ENCODE data around the gene SFXN5.
A peak's percentile ranks its signal among the peaks of the same experiment; 100 is the strongest.

The SFXN5 gene

GRCh38 chr2:73087311-73087710 is 15.8 kb upstream of the SFXN5 start:
- no peaks in the 10 kb centered on the region for H3K27me3 ChIP-seq
- H3K36me3 ChIP-seq: no peaks in the 10 kb centered on the region
- H3K4me3 ChIP-seq (ENCODE audit: low read depth, low read length): no peak overlapping the region
- H3K9me3 ChIP-seq: no peaks in the 10 kb centered on the region
- no peak for DNase-seq
- no peaks in the 10 kb centered on the region for H3K4me1 ChIP-seq
- TF ChIP-seq, protein P1, sequence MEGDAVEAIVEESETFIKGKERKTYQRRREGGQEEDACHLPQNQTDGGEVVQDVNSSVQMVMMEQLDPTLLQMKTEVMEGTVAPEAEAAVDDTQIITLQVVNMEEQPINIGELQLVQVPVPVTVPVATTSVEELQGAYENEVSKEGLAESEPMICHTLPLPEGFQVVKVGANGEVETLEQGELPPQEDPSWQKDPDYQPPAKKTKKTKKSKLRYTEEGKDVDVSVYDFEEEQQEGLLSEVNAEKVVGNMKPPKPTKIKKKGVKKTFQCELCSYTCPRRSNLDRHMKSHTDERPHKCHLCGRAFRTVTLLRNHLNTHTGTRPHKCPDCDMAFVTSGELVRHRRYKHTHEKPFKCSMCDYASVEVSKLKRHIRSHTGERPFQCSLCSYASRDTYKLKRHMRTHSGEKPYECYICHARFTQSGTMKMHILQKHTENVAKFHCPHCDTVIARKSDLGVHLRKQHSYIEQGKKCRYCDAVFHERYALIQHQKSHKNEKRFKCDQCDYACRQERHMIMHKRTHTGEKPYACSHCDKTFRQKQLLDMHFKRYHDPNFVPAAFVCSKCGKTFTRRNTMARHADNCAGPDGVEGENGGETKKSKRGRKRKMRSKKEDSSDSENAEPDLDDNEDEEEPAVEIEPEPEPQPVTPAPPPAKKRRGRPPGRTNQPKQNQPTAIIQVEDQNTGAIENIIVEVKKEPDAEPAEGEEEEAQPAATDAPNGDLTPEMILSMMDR (IDR thresholded peaks at IDR 0.05; ENCODE audit: low read depth, low read length): no peak

DNA sequence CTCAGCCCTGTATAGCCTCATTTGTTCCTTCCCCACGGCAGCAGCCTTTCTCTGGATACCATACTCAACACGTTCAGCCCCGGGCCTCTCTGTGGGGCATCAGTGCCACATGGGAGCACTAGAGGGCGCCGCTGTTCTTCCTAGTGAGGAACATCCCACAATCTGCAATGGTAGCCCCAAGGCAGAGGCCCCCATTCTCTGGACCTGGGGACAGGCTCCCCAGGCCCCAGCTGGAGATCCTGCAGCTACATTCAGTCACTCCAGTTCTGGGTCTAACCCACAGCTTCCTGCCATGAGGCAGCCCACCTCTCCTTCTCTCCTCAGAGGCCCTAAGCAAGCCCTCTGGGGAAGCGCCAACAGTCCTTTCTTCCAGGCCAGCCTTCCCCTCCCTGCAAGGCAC is 14.2 kb upstream of the SFXN5 start:
- Histone ChIP-seq H3K27me3 (no peaks in the 10 kb centered on the region), H3K36me3 (no peaks in the 10 kb centered on the region), H3K4me3 (ENCODE audit: low read depth, low read length) (no peak overlapping the region), H3K4me1 (no peaks in the 10 kb centered on the region), H3K9me3 (no peaks in the 10 kb centered on the region)
- TF ChIP-seq, protein P1 (IDR thresholded peaks at IDR 0.05; ENCODE audit: low read depth, low read length): peak; percentile 79
- peak; percentile 77 for DNase-seq

GRCh38 chr2:73084971-73085370 is 13.5 kb upstream of the SFXN5 start:
- DNase-seq: no peak
- no peaks in the 10 kb centered on the region for H3K27me3 ChIP-seq
- H3K9me3 ChIP-seq: no peaks in the 10 kb centered on the region
- H3K4me3 ChIP-seq (ENCODE audit: low read depth, low read length): no peak overlapping the region
- TF ChIP-seq, protein P1 (IDR thresholded peaks at IDR 0.05; ENCODE audit: low read depth, low read length): no peak
- H3K4me1 ChIP-seq: no peaks in the 10 kb centered on the region
- no peaks in the 10 kb centered on the region for H3K36me3 ChIP-seq

- TF ChIP-seq, protein P1 (IDR thresholded peaks at IDR 0.05; ENCODE audit: low read depth, low read length): no peak
These were observed 12.6 kb upstream of the SFXN5 start for GRCh38 chr2:73083886-73084800.

DNA sequence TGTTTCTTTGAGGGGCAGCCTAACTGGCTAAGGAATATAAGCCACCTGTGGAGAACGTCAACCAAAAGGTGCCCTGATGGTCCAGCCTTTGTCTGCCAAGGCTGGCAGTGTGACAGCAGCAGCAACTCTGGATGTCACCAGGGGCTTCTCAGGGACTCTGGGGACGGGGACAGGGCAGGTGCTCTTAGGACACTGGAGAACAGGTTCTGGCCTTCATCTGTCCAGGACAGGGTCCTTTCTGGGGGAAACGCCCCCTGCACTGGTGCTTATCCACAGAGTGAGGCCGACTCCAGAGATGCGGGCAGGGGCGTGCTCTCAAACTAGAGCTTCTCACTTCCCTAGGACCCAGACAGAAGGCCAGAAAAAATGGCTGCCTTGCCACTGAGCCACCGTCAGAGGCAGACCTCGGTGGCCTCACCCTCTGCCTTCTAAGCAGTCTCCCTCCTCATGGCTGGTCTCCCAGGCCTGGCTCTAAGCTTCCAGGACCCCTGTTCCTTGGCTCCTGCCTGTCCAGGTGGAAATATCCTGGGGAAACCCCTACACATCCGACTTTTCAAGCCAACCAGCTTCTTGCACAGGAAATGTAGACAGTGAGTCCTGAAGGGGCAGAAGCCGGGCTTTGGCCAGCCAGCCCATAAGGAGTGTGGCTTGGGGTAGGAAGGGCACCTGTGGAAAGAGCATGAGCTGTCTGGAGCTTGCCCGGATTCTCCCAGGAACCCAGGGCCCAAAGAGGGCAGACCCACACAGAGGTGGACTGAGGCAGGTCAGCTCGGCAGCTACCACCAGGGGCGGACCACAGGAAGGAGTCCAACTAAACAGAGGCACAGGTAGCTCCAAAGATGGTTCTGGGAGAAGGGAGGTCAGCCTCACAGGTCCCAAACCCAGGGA is 11.3 kb upstream of the SFXN5 start:
- Histone ChIP-seq H3K9me3 (no peaks in the 10 kb centered on the region), H3K27me3 (no peaks in the 10 kb centered on the region), H3K4me1 (no peaks in the 10 kb centered on the region), H3K36me3 (no peaks in the 10 kb centered on the region), H3K4me3 (ENCODE audit: low read depth, low read length) (no peak overlapping the region)
- no peak for DNase-seq
- TF ChIP-seq, protein P1 (IDR thresholded peaks at IDR 0.05; ENCODE audit: low read depth, low read length): no peak

More at GRCh38 chr2:73083886-73084800, 12.6 kb upstream of the SFXN5 start:
- H3K9me3 ChIP-seq: no peaks in the 10 kb centered on the region
- no peaks in the 10 kb centered on the region for H3K36me3 ChIP-seq
- no peak for DNase-seq
- H3K4me1 ChIP-seq: no peaks in the 10 kb centered on the region
- H3K4me3 ChIP-seq (ENCODE audit: low read depth, low read length): no peak overlapping the region
- H3K27me3 ChIP-seq: no peaks in the 10 kb centered on the region

All from BE2C (cell line).